ENCODE measurements around the gene CFDP1.

CFDP1 gene

GRCh38 chr16:75317532-75317931, 115.8 kb downstream of the CFDP1 start:
- peak in 1 of 3 donors; percentile 12 for DNase-seq

GRCh38 chr16:75317101-75317522, 116.2 kb downstream of the CFDP1 start:
- peak; percentile 93 to 97 (median 94) for DNase-seq

DNA sequence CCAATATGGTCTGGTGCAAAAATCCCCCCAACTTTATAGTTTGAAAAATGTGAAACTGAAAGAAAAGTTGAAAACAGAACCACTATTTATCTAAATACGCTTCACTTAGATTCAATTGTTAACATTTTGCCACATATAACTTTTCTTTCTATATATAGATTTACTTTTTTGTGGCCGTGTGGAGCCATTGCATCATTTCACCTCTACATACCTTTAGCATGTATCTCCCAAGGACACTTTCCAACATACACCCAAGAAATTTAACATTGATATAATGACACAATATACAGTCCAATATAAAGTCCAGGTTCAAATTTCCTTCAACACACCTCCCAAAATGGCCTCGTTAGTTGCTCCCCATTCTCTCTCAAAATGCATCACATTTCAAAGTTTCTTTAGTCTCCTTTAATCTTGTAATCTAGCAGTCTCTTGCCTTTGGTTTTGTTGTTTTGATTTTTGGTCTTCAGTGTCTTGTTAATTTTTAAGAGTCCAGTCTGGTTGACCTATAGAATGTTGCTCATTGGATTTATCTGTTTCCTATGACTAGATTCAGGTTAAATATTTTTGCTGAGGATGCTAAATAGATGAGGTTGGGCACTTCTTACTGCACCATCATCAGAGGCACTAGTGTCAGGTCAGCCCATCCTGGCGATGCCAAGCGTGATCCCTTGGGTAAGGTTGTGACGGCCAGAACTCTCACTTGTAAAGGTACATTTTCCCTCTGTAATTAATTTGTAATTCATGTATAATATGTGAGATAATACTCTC, 117.6 kb downstream of the CFDP1 start:
- no peak for DNase-seq

GRCh38 chr16:75312875-75313274, 120.4 kb downstream of the CFDP1 start:
- no peak for DNase-seq

GRCh38 chr16:75311383-75311938, 121.8 kb downstream of the CFDP1 start:
- DNase-seq = no peak

- no peak for DNase-seq
Measured at GRCh38 chr16:75310541-75310940, 122.8 kb downstream of the CFDP1 start.

DNA sequence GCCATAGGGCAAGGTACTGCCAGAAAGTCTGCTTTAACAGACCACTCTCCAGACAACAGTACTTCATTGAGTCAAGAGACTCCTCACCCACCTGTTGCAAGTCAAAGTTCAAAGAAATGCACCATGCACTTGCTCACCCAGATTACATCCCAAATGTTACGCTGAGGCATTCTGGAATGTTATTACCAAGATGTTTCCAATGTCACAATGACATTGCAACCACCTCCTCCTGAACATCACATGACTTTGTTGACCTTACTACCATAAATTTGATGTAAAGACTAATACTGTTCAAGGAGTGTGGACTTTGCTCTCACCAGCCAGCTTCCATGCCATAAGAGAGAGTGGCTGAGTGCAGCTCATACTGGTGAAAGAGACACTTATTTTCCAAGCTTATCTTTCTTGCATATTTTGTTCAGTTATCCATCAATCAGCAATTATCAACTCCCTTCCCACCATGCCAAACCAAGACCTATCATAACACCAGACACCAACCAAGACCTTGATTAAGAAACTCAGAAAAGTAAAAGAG, 123.3 kb downstream of the CFDP1 start:
- no peak for DNase-seq

DNA sequence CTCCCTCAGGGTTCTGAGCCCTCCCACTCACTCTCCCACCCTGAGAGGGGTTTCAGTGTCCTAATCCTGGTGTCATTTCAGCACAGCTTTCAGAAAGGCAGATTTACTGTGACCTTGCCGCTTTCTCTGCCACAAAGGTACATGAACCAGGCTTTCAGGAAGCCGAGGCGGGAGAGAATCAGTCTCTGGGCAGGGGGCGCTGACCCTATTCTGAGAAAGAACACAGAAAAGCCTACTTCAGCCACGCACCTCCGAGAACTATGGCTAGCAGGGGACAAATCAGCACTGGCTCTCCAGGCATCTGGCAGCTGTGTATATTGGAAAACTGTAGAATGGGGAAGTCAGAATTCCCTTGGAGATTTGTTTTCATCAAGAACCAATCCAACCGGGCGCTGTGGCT, 124.1 kb downstream of the CFDP1 start:
- DNase-seq = no peak

GRCh38 chr16:75308011-75308410, 125.3 kb downstream of the CFDP1 start:
- no peak for DNase-seq

DNA sequence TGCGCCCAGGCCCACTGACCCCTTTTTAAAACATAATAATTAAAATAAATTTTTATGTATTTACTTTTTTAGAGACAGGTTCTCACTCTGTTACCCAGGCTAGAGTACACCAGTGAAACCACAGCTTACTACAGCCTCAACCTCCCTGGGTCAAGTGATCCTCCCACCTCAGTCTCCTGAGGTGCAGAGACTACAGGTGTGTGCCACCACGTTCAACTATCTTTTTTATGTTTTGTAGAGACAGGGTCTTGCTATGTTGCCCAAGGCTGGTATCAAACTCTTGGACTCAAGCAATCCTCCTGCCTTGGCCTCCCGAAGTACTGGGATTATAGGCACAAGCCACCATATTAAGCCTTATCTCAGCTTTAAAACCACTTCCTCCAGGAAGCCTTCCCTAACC, 125.8 kb downstream of the CFDP1 start:
- no peak for DNase-seq

DNA sequence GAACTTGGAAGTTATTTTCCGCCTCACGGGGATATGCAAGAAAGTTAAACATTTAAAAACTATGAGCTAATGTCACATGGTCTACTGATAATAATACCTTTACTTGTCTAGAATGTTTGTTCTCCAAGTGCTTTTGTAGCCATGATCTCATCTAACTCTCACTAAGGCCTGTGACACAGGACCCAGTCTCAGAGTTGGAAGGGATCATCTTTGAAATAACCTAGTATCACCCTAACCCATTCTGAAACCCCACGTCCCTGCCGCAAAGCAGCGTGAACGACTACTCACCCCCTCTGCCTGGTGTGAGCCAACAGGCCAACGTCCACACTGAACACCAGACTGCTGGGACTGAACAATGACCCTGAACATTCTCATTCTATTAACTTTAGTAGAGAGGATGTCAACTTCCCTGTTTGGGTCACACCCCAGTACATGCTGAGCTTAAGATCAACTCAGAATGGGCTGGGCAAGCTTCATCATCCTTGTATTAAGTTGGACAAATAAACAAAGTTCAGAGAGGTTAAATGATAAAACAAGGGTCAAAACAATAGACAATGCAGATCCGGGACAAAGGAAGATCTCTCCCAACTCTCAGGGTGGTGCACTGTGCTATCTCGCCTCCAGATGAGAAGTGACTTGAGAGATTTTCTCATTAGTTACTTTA, 127.1 kb downstream of the CFDP1 start:
- DNase-seq = peak; percentile 28 to 47 (median 35)

DNA sequence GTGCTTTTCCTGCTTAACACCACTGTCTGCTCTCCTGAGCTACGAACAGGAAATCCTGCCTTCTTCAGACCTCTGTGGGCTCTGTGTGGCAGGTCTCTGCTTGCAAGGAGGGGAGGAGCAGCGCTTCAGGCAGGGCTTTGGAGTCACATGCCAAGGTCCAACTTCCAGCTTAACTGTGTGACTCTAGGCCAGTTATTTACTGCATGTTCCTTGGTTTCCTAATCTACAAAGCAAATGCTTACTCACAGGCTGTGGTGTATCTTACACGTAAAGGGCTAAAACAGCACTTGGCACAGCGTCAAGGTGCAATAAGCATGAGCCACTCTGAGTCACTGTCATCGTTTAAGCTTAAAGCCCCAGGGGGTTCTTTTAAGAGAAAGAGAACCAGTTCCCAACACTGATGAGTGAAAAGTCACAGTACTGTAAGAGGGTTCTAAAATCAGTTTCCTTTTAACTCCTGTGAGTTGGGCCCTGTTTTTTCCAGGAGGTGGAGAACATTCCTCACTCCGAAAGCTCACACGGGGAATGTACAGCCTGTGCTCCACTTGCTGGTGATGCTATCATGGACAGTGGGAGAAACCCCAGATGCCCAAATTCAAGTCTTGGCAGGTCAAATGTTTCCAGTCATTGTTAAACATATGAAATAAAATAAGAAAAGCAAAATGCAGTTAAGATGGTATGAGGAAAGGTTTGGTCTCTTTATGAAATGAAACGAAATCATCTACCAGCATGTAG, 127.8 kb downstream of the CFDP1 start:
- peak; percentile 91 to 99 (median 92) for DNase-seq

DNA sequence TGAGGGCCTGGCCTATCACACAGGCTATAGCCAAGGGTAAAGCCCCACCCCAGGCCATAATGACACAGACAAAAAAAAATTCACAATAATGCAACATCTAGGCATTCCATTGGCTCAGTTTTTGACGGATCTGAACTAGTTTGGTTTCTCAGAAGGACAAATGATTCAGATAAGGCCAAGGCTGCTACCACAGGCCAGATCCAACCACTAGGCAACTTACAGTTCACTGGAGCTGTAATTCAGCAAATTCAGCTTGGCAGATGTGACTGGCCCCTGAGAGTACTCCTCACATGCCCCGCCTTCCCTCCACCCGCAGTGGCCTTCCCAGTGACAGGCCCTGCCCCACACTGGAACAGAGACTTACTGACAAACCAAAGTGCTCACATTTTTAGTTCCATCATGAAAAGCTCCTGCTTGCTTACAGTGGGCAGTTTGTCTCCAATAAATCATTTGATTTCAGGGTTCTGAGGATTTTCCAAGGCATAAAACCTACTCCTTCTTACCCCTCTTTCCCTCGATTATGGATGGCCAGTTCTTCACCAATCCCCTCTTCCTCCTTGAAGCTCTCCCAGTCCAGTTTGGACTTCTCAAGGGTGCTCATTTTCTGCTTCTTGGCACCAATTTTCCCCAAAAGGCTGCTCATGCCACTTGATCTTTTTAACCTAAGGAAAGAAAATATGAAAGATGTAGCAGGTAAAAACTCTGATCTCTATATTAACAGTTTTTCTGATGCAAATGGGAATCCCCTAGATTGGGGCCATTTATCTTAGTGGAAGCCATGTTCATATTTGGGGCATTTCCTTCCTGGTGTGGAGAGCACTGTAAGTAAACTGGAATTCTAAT, 128.6 kb downstream of the CFDP1 start:
- peak; percentile 17 to 57 (median 43) for DNase-seq

GRCh38 chr16:75301804-75302203, 131.5 kb downstream of the CFDP1 start:
- no peak for DNase-seq

DNA sequence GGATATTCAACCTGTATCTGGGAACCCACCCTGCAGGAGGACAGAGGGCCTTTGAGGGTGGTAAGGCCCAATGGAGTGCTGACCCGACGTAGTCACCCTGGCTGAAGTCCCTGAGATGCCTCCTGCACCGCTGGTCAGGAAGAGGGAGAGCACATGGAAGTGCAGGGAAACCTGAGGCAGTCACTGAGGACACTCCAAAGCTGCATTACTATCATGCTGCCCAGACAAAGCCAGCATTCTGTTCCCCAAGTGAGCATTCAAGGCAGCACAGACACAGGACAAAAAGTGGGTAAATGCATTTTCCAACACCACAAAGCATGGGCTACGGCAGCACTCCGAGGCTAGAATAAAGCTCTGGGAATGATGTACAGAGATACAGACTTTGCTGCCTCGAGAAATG, 135.0 kb downstream of the CFDP1 start:
- no peak for DNase-seq

DNA sequence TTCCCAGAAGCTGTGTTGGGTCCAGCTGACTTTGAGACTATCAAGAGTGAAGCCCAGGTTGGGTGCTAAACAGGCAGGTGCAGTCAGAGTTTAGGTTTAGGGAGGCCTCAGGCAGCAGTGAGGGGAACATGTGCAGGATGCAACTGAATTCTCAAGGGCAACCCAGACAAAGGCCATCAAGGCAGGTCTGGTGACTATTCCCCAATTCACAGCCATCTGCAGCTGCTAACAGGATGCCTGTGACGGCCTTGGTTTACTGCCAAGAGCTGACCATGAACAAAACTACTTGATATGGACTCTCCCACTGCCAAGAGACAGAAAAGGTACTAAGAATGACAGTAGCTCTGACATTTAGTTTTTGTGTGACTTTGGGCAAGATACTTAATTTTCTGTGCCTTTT, 136.7 kb downstream of the CFDP1 start:
- DNase-seq = no peak

DNA sequence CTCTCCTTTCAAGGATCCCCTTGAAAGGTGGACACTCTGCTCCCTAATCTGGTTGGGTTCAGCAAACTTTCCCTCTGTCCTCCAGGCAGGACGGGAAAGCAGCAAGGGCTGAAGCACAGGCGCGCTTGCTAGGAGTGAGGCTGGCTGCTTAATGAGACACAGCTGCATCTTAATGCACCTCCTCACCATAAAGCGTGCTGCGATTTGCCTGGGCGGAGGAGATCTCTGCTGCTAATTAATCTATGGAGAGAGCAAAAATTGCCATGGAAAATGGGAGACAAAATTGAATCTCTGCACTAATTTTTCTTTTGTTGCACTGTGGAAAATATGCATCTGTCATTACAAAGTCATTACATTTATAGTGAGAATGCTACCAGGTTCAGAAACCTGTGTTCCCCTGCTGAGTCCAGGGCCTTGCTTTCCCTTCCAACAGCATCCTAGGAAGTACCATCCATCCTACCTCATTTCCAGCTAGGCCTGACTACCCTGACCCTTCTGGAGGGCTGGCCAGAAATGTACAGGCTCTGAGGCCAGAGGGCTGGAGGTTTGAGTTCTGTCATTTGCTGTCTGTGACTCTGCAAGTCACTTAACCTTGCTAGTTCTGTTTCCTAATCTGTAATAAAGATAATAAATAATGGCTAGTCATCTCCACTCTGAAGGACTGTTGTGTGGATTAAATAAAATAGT, 138.4 kb downstream of the CFDP1 start:
- DNase-seq = no peak

- no peak for DNase-seq
Measured at GRCh38 chr16:75293772-75294171, 139.5 kb downstream of the CFDP1 start.

DNA sequence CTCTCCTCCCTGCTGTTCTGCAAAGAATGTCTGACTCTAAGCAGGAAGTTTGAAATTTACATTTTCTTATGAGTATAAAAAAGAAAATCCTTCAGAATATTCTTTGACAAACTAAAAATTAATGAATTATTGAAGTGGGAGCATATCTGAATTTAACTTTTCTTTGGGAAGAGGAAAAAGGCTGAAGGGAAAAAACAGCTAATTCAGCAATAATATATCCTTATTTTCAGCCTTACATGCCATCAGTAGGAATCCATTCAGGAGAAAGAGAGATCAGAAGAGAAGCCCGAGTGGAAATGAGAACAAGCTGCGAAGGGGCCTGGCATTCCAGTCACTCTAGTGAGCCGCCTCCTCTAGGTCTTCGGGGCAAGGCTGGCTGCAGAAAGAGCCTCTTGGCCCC, 140.1 kb downstream of the CFDP1 start:
- DNase-seq = no peak

GRCh38 chr16:75292691-75293090, 140.6 kb downstream of the CFDP1 start:
- no peak for DNase-seq

GRCh38 chr16:75289189-75289588, 144.1 kb downstream of the CFDP1 start:
- peak in 1 of 3 donors; percentile 27 for DNase-seq

All from suppressor macrophage treated with lipopolysaccharide for 1 hour (primary cell).